ENCODE results near the gene ELSPBP1.

- TF ChIP-seq FOXM1 (IDR thresholded peaks at IDR 0.05; ENCODE audit: low read depth) (no peak), POLR2AphosphoS5 (IDR thresholded peaks at IDR 0.05; ENCODE audit: low read depth, low read length) (no peak)
Observed at GRCh38 chr19:47996230-47996727, 1.8 kb downstream of the ELSPBP1 start.
